ENCODE data around the gene IRF1.

DNA sequence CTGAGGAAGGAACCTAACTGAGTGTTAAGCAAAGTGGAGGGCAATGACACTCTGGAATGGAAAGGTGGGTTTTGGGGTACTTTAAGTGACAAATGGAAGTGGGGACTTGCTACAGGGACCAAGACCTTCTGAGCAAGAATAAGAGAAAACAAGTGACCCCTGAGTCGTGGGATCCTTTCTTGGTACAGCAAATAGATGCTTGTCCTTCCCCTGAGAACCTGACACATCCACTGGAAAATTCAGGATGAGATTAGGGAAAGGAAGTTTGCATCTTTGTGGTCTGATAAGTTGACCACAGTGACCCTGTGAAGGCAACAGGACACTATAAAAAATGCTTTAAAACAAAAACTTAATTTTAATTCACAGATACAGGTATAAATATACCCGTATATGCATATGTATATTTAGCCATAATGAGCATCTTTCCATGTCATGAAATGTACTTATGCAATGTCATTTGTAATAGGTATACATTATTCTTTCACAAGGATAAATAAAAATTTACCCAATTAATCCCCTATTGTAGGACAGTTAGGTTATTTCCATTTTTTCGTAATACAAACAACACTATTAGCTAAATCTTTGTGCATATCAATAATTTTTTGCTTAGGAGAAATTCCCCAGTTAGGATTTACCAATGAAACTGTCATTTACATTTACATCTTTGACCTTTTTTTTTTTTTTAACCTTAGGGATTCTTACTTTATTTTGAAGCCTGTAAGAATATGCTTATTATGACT is 2.0 kb upstream of the IRF1 start:
- no peak for TF ChIP-seq POLR2A (IDR thresholded peaks at IDR 0.05; ENCODE audit: low read length)
- TF ChIP-seq GATA1 (IDR thresholded peaks at IDR 0.05; ENCODE audit: low read depth, low read length) = no peak

Data from erythroblast (primary cell).